Stimulated activated CD4-positive, alpha-beta T cell treated with anti-CD3 and anti-CD28 coated beads, Interleukin-2, amount 100 ng/mL, for 24 hours (primary cell): ENCODE measurements around the gene LAMA3.
"Not testable (repeated sequence)": the region's sequence is repeated elsewhere in the genome, so short reads cannot be mapped to it uniquely, and the experiment has no call there.

Experiments used
- DNase-seq, 2 donors: peaks; one replicate each; pipeline ENCODE4 v3.0.0-alpha.2; 2020

Gene LAMA3

DNA sequence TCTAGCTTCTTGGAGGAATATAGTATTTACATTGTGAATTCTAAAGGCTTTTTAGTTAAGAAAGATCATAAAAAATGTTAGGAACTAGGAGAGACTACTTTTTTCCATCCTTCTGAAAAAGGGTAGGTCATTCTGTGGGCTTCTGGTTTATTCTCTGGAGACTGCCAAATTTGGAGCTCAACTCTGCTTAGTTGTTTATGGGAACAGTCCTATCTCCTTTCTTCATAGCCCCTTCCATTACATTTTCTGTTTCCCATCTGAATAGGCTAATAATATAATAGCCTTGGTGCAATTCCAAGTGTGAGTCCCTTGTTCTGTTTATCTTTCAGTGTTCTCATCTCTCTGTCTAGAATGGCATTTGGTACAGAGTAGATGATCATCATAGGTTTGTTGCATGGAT, 15.6 kb downstream of the LAMA3 start:
- DNase-seq, result no peak

GRCh38 chr18:23706971-23707640, 17.9 kb downstream of the LAMA3 start:
- DNase-seq, result no peak

- DNase-seq, result no peak
Measured at GRCh38 chr18:23710068-23710527, 20.8 kb downstream of the LAMA3 start.

DNA sequence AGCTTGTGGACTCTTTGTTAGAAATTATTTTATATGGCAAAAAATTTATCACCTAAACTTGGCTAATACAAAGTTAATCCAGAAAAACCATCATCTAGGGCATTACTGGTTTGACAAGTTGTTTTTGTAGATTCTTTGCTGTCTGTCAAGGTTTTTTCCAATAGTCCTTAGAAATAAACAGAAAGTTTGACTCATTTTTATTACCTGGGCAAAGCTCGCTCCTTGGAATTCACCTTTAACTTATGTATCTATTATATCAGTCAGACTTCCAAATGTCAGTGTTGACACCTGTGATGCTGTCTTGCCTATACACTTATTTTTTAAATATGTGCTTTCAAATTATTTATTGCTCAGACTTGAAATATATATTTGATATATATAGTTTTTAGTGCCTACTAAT, 21.7 kb downstream of the LAMA3 start:
- no peak for DNase-seq

- no peak for DNase-seq
Measured at GRCh38 chr18:23711426-23711825, 22.2 kb downstream of the LAMA3 start.

DNA sequence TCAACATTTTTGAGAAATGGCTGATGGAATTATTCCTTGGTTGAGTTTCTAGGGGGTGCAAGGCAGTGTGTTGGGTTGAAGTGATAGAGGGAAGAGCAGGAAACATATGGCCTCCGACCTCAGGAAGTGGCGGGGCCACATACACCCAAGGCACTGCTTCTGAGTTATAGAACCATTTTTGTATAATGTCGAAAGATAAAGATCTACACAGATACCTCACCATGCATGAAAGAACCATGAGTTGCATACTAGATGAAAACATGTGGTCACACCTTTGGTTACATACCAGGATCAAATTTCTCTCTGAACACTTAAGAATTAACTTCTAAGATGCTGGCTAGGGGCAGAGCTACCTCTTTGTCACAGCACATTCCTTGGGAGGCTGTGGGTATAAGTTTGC, 23.2 kb downstream of the LAMA3 start:
- DNase-seq, result no peak

DNA sequence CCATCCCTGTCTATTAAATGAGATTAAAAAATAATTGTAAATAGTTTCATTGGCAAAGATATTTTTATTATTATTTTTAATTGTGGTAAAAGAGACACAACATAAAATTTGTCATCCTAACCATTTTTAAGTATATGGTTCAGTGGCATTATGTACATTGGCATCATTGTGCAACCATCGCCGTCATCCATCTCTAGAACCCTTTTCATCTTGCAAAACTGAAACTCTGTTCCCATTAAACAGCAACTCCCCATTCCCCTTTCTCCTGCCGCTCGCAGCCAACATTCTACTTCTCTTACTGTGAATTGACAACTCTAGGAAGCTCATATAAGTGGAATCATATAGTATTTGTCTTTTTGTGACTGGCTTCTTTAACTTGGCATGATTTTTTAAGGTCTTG, 25.3 kb downstream of the LAMA3 start:
- DNase-seq, result no peak

GRCh38 chr18:23716079-23716478, 26.8 kb downstream of the LAMA3 start:
- DNase-seq, result not testable (repeated sequence)

- no peak for DNase-seq
Measured at GRCh38 chr18:23716516-23716915, 27.3 kb downstream of the LAMA3 start.

- DNase-seq, result no peak
Measured at GRCh38 chr18:23716966-23717365, 27.7 kb downstream of the LAMA3 start.

- DNase-seq, result no peak
Measured at GRCh38 chr18:23718243-23718720, 29.0 kb downstream of the LAMA3 start.

DNA sequence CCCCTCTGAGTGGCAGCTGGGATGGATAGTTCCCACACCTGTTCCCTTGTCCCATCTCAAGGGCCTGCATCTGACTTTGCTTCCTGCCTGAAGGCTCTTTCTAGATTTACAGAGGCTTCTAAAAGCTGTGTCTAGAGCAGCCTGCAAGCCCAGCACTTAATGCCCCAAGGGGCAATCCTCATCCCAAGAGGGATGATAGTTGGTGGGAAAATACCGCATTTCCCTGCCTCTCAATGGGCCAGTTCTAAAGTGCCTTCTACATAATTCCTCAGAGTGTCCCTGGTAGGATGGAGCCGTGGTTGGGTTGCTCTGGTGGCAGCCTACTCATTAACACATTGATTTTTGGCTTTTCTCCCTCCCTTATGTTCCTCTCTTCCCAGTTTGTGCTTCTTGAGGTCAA, 29.5 kb downstream of the LAMA3 start:
- DNase-seq, result no peak

DNA sequence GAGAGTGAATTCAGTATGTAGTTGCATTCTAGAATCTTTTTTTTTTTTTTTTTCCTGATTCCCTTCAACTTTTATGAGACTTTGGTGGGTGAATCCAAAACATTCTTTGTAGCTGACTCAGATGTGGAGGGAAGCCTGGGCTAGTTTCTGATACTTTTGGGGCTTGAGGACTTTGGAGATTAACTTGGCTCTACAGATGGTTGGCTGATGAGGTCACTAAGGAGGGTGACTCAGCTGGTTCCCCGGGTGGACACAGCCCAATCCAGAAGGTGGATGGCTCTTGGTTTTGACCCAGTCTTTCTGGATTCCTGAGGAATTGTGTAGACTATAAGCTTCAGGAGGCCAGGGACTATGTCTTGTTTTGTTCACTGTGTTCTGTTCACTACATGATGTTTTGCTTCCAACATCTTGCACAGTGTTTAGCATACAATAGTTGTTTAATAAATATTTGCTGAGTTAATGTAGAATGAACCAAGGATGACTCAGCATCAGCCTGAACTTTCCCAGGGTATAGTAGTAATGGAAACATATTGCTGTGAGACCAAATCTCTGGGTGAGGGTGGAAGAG, 30.5 kb downstream of the LAMA3 start:
- DNase-seq, result no peak

DNA sequence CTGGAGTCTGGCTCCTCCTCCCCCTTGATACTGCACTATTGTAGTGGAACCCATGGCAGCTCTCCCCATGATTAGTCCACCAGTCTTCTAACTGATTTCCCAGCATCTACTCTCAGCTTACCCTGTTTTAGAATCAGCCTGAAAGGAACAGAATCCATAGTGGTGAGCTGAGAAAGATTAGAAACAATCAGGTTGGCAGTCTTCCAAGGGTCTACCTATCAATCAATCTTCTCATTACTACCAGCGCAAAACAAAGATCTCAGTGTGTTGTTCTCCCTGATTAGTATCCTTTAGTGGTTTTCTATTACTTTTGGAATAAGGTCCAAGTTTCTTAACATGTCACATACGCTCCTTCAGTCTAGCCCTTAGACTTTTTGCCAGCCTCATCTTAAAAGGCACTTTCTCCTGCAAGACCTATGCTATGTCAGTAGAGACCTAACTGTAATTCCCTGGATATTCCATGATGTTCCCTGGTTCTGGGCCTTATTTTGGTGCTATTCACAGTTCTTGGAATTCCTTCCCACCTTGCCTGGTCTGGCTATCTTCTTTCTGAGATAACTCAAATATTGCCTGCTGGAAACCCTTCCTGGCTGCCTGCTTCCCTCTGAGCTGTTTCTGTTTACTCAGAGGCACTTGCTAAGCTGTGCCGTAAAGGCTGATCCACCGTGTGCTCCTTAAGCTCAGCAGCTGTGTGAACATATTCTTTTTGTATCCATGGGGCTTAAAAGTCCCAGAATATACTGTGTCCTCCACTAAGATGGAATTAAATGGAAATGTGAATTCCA, 32.6 kb downstream of the LAMA3 start:
- DNase-seq, result no peak

- no peak for DNase-seq
Measured at GRCh38 chr18:23722646-23723045, 33.4 kb downstream of the LAMA3 start.

DNA sequence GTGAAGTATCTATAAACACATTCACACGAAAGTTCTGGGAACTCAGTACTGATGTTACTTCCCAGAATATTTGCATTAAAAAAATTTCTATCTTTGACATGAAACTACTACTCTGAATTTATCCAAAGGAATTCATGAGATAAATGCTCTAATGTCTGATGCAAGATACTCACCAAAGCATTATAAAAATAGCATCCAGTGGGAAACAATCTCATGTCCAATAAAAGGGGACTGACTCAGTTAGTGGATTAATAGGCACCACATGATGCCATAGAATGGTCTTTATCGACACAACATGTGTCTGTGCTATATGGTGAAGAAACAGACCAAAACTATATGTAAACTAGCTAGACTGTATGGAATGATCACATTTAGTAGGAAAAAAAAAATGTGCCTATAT, 33.9 kb downstream of the LAMA3 start:
- no peak for DNase-seq

- no peak for DNase-seq
Measured at GRCh38 chr18:23724681-23725080, 35.4 kb downstream of the LAMA3 start.

- no peak for DNase-seq
Measured at GRCh38 chr18:23725351-23725750, 36.1 kb downstream of the LAMA3 start.

- no peak for DNase-seq
Measured at GRCh38 chr18:23725827-23726661, 36.8 kb downstream of the LAMA3 start.

DNA sequence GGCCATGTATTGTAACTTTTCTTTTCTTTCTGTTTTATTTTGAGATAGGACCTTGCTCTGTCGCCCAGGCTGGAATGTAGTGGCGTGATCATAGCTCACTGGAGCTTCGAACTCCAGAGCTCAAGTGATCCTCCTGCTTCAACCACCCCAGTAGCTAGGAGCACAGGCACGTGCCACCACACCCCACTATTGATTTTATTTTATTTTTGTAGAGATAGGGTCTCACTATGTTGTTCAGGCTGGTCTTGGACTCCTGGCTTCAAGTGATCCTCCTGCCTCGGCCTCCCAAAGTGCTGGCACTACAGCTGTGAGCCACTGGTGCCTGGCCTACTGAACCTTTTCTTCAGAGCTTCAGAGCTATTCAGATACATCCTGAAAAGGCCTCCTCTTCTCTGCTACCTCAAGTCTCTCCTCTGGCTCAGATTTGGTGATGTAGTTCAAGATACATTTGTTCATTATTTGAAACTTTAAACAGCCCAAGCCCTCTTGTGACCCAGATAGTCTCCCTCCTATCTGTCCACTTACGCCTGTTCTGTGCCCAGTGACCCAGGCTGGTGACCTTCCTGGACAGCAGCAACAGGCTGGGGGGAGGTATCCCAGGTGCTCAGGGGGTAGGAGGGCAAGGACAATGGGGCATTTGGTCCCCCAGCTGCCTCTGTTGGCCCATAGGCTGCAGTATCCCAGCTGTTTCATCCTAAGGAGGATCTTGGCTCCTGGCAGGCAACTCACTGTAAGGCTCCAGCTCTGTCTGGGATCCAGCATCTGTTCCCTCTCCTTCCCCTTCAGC, 38.6 kb downstream of the LAMA3 start:
- DNase-seq, result no peak

DNA sequence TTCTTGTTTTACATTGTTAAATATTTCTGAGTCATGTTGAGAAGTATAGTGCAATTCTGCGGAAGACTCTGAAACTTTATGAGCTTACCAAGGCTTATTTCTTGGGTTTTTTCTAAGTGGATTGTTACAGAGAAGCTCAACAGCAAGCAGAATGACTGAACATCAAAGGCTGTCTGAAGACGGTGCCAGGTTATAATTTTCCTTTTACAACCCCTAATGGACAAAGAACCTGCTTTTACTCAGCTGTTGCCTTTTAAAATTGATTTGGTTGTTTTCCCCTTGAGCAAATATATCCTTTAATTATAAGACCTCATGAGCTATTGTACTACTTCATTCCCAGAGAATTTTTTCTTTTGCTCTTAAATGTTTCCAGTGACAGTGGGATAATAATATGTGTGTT, 41.6 kb downstream of the LAMA3 start:
- no peak for DNase-seq

DNA sequence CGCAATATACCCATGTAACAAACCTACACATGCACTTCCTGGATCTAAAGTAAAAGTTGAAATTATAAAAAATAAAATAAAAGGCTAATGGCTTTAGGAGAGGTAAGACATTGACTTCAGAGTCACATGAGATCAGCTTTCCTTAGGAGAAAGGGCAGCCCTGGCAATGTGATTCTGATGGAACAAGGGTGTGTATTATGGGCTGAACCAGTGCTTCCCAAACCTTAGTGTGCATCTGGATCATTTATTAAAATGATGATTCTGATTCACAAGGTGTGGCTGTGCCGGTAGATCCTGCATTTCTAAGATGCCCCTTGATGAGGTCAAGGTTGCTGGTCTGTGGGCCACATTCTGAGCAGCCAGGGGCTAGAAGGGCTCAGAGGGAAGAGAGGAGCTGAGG, 42.6 kb downstream of the LAMA3 start:
- no peak for DNase-seq
